VCaP (cell line): Measurements from ENCODE around the gene DAPK2.

Source experiments
- H3K27ac ChIP-seq: fragments of 450-650 bp; 2 replicates; pipeline ENCODE4 v1.5.1; 2017
- TF ChIP-seq, protein P1 (sequence below): fragments of 450-650 bp; conservative IDR thresholded peaks from 2 replicates; pipeline ENCODE4 v1.5.1; 2017; ENCODE audit warnings: mild to moderate bottlenecking, moderate library complexity

The DAPK2 gene

DNA sequence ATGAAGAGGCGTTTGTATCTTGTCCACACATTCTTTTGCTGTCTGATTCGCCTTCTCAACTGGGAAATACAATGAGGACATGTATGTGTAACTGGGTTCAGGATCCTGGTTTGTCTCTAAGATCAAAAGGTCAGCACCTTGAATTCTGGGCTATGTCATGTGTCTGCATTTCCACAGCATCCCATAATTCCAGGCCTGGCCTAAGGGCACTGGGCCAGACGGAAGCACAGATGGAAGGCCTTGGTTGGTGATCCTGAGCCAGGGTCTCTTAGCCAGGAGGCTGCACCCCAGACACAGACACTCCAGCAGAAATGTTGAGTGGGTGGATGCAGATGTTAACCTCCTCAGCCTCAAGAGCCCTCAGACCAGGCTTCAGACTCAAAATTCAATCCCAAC lies 188.8 kb downstream of the DAPK2 start:
- TF ChIP-seq, protein P1, sequence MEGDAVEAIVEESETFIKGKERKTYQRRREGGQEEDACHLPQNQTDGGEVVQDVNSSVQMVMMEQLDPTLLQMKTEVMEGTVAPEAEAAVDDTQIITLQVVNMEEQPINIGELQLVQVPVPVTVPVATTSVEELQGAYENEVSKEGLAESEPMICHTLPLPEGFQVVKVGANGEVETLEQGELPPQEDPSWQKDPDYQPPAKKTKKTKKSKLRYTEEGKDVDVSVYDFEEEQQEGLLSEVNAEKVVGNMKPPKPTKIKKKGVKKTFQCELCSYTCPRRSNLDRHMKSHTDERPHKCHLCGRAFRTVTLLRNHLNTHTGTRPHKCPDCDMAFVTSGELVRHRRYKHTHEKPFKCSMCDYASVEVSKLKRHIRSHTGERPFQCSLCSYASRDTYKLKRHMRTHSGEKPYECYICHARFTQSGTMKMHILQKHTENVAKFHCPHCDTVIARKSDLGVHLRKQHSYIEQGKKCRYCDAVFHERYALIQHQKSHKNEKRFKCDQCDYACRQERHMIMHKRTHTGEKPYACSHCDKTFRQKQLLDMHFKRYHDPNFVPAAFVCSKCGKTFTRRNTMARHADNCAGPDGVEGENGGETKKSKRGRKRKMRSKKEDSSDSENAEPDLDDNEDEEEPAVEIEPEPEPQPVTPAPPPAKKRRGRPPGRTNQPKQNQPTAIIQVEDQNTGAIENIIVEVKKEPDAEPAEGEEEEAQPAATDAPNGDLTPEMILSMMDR: no peak

More for the DNA sequence above, 188.8 kb downstream of the DAPK2 start:
- H3K27ac ChIP-seq: no peak overlapping the region
